NCI-H460 (cell line): ENCODE results near the gene BCAM. TPM values are rescaled to one million over a fixed set of nuclear protein-coding genes. Genes with fewer than 3 reads are reported as not detected.
"Not testable (repeated sequence)": the region's sequence is repeated elsewhere in the genome, so short reads cannot be mapped to it uniquely, and the experiment has no call there.

Experiments used
- DNase-seq: peaks from one replicate; pipeline ENCODE4 v3.0.0-alpha.2; 2016; ENCODE audit warnings: low read depth; ENCODE audit errors: extremely low read depth
- polyA plus RNA-seq: library from polyadenylated mRNA; depleted of rRNA; stranded (reverse); fragments of >200 nt; gene quantifications from 2 replicates; pipeline ENCODE4 v1.2.3, GENCODE V29; 2014; cell fraction: nucleus; rRNA removed
- total RNA-seq: library from RNA; depleted of rRNA; stranded (reverse); fragments of >200 nt; shearing (Covaris generic); gene quantifications from 2 replicates; pipeline ENCODE4 v1.2.3, GENCODE V29; 2014; rRNA removed

BCAM gene, protein sequence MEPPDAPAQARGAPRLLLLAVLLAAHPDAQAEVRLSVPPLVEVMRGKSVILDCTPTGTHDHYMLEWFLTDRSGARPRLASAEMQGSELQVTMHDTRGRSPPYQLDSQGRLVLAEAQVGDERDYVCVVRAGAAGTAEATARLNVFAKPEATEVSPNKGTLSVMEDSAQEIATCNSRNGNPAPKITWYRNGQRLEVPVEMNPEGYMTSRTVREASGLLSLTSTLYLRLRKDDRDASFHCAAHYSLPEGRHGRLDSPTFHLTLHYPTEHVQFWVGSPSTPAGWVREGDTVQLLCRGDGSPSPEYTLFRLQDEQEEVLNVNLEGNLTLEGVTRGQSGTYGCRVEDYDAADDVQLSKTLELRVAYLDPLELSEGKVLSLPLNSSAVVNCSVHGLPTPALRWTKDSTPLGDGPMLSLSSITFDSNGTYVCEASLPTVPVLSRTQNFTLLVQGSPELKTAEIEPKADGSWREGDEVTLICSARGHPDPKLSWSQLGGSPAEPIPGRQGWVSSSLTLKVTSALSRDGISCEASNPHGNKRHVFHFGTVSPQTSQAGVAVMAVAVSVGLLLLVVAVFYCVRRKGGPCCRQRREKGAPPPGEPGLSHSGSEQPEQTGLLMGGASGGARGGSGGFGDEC
- 2.3 and 3.1 TPM in 2 replicates for total RNA-seq
- 4.7 and 5.7 TPM in 2 replicates for polyA plus RNA-seq

DNA sequence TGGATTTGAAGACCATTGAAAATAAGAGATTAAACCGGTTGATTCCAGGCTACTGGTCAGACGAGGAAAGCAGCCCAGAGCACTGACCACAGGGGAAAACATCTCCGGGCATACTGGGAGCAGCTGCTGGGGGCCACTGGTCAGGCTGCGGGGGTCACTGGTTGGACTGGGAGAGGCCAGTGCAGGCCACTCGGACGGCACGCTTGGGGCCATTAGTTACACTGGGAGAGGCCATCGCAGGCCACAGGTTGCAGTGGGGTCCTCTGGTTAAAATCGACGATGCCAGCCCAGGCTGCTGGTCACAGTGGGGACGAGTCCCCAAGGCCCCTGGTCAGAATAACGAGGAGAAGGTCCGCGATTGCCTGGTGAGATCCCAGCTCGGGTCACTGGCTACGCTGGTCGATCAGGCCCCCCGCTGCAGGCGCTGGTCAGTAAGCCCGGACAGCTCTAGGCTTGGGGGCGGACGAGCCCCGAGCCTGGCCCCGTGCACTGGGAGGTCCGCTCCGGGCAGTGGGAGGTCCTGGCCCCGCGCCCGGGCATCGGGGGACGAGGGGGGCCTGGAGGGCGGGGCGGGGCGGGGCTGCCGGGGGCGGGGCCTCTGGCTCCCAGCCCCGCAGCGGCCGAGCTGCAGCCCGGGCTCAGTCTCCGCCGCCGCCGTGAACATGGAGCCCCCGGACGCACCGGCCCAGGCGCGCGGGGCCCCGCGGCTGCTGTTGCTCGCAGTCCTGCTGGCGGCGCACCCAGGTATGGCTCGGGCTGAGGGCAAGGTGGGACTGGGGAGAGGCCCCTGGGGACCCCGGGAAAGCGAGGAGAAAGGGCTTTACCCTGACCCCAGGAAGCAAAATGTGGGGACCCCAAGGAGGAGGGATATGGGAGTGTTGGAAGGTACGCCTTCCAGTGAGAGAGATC lies at the start of gene BCAM:
TSS of gene BCAM (plus strand) at position 641 of the 909 bp plus-strand sequence. CDS start at position 663, 22 bp downstream.
- no peak for DNase-seq

DNA sequence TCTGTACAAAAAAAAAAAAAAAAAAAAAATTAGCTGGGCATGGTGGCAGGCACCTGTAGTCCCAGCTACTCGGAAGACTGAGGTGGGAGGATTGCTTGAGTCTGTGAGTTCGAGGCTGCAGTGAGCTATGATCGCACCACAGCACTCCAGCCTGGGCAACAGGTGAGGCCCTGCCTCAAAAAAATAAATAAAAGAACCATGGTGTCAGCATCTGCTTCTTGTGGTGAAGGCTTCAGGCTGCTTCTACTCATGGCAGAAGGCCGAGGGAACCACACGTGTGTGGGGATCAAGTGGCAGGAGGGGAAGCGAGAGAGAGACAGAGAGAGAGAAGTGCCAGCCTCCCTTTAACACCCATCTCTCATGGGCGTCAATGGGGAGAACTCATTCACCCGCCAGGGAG lies 46.9 kb upstream of the BCAM start:
- DNase-seq: no peak

DNA sequence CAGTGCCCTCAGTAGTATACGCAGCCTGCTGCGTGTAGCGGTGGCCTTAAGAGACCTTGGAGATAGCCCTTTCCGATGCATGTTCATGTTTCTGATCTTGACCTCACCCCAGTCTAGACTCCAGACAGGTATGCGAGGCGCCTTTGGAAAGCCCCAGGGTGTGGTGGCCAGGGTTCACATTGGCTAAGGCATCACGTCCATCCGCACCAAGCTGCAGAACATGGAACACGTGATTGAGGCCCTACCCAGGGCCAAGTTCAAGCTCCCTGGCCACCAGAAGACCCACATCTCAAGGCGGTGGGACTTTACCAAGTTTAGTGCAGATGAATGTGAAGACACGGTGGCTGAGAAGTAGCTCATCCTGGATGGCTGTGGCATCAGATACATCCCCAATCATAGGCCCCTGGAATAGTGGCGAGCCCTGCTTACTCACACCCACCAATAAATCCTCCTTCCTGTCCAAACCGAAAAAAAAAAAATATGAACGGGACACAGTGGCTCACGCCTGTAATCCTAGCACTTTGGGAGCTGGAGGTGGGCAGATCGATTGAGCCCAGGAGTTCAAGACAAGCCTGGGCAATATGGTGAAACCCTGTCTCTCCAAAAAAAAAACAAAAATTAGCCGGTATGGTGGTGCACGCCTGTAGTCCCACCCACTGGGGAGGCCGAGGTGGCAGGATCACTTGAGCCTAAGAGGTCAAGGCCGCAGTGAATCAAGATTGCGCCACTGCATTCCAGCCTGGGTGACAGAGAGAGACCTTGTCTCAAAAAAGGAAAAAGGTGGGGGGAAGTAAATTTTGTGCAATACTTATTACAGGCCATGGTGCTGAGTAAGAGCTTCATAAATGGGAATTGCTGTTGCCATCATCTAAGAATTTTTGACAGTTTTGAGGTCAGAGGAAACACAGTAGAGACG lies 43.6 kb upstream of the BCAM start:
- no peak for DNase-seq

DNA sequence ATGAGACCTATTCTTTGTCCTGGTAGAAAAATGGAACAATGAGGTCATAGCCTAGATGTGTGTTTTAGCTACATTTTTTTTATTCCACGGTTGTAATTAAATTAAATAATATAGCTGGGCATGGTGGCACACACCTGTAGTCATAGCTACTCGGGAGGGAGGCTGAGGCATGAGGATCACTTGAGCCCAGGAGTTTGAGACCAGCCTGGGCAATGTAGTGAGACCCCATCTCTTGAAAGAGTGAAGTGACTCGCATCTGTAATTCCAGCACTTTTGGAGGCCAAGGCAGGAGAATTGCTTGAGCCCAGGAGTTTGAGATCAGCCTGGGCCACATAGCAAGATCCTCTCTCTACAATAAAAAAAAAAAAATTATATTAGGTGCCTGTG lies 43.0 kb upstream of the BCAM start:
- DNase-seq: no peak

DNA sequence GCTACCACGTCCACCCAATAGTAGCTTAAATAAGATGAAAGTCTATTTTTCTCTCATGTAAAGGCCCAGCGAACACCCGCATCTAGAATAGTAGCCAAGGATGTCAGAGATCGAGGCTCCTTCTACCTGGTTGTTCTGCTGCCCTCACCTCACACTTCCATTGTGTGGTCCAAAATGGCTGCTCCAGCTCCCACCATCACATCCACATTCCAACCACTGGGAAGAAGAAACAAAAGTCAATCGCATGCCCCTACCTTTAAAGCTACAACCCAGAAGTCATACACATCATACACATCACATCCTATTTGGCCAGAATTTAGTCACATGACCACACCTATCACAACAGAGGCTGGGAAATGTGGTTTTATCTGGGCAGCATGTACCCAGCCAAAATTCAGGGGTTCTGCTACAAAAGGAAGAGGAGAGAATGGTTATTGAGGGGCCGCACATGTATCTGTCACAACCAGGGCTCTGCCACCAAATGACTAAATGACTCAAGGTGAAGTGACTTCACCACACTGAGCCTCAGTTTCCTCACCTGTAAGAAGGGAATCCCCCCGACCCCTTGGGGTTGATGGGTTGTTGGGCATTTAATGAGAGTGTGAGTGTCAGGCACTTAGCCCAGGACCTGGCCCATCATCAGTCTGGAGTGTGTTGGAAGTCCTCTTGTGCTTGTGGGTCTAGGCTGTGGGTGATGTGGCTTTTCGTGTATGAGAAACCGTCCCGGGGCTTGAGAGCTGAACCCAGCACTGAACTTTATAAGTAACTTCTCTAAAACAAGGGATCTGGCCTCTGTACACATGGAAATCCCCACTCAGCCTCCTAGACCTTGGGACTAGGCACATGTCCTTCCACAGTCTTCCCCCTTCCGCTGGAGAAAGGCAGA lies 41.4 kb upstream of the BCAM start:
- no peak for DNase-seq

DNA sequence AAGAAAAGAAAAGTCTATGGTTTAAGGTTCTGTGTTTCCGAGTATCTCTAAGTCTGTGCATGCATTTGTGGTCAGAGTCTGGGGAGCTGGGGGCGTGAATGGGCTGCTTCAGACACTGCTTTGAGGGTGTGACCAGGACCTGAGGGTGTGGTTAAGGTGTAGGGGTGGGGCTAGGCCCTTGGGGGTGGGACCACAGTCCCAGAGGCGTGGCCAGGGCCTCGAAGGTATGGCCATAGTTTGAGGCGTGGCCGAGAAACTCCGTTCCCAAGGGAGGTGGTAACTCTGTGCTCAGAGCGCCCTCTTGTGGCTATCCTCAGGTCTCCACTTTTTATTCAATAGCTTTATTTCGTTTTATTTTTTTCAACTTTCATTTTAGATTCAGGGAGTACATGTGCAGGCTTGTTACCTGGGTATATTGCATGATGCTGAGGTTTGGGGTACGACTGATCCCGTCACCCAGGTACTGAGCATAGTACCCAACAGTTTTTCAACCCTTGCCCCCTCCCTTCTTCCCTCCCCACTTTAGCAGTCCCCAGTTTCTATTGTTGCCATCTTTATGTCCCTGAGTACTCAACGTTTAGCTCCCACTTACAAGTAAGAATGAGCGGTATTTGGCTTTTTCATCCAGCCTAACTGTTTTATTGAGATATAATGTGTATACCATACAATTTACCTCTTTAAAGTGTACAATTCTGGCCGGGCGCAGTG lies 38.2 kb upstream of the BCAM start:
- peak; percentile 92 for DNase-seq

DNA sequence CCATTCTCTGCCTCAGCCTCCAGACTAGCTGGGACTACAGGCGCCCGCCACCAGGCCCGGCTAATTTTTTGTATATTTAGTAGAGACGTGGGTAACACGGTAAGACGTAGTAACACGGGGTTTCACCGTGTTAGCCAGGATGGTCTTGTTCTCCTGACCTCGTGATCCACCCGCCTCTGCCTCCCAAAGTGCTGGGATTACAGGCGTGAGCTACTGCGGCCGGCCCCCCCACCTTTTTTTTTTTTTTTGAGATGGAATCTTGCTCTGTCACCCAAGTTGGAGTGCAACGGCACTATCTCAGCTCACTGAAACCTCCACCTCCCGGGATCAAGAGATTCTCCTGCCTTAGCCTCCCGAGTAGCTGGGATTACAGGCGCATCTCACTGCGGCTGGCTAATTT lies 36.8 kb upstream of the BCAM start:
- DNase-seq: not testable (repeated sequence)

DNA sequence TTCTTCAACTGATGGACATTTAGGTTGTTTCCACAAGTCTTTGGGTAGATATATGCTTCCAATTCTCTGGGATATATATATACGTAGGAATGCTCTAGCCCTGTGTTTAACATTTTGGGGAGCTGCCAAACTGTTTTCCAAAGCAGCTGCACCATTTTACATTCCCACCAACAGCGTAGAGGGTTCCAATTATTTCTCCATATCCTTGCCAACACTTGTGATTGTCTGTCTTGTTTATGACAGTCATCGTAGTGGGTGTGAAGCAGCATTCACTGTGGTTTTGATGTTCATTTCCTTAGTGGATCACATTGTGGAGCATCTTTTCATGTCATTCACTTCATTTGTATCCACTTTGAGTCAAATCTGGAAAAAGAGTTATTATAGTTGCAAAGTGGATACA lies 35.9 kb upstream of the BCAM start:
- DNase-seq: no peak

DNA sequence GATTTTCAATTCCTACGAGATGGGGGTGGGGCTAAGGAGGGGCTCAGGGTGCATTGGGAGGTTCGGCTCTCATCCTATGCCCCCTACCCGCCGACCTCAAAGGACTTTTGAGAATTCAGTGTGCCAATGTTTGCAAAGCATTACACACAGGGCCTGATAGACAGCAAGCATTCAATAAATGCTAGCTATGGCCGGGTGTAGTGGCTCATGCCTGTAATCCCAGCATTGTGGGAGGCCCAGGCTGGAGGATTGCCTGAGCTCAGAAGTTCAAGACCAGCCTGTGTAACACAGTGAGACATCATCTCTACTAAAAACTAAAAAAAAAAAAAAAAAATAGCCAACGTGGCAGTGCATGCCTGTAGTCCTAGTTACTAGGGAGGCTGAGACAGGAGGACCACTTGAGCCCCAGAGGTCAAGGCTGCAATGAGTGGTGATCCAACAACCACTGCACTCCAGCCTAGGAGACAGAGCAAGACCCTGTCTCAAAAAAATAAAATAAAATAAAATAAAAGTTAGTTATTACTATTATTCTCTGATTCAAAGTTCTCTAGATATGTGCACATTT lies 33.1 kb upstream of the BCAM start:
- DNase-seq: no peak

DNA sequence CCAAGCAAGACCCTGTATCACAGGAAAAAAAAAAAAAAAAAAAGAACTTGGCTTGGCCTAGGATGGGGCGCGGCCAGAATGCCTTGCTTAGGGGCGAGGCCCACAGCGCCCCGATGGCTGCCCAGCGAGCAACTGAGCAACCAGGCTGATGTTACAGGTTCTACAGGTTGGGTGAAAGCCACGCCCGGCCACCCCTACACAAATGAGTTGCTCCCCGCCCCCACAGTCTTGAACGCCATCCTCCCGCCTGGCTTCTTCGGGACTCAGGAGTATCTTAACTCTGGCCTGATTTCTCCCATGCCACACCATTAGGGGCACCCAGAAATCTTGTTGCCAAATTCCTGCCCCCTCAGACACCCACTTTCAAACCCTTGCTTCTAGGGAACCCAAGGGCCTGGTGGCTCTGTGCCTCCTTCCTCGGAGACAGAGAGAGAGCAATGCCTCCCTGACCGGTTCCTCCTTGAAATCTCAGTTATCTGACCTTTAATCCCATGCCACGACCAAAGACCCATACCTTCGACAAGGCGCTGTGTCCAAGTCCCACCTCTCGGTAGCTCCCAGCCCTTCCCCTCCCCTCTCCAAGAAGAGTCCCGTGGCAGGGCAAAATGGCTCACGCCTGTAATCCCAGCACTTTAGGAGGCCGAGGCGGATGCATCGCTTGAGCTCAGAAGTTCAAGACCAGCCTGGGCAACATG lies 32.4 kb upstream of the BCAM start:
- no peak for DNase-seq

DNA sequence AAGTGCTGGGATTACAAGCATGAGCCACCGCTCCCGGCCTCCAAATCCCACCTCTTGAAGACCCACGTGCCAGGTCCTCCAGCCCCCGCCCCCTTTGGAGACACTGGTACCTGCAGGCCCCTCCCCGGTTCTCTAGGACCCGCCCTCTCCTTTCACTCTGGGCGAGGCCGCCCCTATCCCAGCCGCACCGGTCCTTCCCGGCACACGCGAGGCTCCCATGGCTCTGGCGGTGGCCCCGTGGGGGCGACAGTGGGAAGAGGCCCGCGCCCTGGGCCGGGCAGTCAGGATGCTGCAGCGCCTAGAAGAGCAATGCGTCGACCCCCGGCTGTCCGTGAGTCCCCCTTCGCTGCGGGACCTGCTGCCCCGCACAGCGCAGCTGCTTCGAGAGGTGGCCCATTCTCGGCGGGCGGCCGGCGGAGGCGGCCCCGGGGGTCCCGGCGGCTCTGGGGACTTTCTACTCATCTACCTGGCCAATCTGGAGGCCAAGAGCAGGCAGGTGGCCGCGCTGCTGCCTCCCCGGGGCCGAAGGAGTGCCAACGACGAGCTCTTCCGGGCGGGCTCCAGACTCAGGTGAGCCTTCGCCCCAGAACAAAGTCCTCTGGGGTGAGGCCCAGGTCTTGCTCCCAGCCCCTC lies 31.1 kb upstream of the BCAM start, which contains the start of gene CBLC:
TSS of gene CBLC (plus strand) at position 176 of the 633 bp plus-strand sequence. CDS start at position 218, 42 bp downstream.
- no peak for DNase-seq

DNA sequence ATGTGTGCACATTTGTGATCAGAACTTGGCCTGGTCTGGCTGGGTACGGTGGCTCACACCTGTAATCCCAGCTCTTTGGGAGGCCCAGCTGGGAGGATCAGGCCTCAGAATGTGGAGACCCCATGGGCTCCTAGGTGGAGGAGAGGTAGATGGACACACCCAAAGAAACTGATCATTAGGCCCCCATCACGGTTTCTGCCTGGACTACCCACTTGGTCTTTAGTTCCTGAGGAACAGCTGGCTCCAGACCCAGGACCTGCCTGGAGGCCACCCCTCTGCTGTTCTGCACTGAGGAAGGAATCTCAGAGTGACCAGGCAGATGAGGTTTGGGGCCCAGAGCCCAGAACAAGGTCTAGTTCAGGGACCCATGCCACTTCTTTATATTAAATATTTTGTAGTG lies 29.8 kb upstream of the BCAM start:
- DNase-seq: no peak

DNA sequence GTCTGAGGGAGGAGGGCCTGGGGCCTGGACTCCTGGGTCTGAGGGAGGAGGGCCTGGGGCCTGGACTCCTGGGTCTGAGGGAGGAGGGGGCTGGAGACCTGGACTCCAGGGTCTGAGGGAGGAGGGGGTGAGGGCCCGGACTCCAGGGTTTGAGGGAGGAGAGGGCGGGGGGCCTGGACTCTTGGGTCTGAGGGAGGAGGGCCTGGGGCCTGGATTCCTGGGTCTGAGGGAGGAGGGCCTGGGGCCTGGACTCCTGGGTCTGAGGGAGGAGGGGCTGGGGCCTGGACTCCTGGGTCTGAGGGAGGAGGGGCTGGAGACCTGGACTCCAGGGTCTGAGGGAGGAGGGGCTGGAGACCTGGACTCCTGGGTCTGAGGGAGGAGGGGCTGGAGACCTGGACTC lies 27.2 kb upstream of the BCAM start:
- DNase-seq: not testable (repeated sequence)

DNA sequence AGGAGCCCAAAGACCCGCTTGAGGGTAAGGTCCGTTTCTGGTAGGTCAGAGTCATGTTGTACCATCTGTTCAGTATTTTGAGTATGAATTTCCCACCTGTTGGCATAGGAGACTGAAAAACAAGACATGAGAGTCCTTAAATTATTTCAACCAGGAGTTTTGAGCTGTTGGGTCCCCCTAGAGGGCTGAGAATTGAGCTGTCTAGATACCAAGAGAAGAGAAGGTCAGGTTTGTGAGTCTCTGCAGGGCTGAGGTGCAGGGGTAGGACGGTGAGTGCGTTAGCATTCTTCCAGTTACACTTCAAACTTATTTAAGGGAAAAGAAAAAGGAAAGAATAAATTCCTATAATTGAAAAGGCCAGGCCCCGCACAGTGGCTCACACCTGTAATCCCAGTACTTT lies 26.2 kb upstream of the BCAM start:
- no peak for DNase-seq

DNA sequence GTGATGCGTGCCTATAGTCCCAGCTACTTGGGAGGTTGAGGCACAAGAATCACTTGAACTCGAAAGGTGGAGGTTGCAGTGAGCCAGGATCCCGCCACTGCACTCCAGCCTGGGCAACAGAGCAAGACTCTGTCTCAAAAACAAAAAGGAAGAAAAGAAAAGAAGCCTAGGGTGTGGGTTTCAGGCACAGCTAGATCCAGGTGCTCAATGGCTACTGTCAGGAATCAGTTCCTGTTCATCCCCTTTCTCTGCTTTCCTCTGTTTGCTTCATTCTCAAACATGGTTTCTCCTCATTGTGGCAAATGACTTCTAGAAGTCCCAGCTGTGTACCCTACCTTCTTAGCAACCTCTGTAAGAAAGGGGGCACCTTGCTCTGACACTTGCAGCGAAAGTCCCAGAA lies 25.4 kb upstream of the BCAM start:
- no peak for DNase-seq

DNA sequence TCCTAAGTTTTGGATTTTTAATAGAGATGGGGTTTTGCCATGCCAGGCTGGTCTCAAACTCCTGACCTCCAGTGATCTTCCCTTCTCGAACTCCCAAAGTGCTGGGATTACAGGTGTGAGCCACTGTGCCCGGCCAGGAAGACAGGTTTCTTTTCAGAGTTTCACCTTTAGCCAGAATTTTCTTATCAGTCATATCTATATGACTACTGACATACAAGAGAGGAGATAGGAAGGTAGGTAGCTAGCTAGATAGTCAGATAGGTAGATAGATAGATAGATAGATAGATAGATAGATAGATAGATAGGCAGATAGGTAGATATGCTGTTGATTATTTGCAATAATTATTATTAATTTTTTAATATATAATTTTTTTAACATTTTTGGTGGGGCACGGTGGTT lies 23.6 kb upstream of the BCAM start:
- DNase-seq: no peak

DNA sequence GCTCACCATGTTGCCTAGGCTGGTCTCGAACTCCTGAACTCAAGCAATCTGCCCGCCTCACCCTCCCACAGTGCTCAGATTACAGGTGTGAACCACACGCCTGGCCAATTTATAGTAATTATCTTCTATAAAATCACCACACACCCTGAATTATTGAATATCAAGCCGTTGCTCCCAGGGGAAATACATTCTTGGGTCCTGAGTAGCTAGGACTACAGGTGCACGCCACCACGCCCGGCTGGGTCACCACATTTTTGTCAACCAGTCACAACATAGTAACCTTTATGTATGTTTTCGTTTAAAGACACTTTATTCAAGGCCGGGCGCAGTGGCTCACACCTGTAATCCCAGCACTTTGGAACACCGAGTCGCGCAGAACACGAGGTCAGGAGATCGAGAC lies 22.9 kb upstream of the BCAM start:
- DNase-seq: no peak
